Pancreas (tissue), 10 donors: ENCODE results near the gene KIF21B. TPM values are rescaled to one million over a fixed set of nuclear protein-coding genes. Genes with fewer than 3 reads are reported as not detected.

Source experiments
- ATAC-seq, 4 donors: fragments of 200-7000 bp; cut with Tn5 transposase; one replicate each; pipeline versions ENCODE4 v1.8.0 to v1.9.1; 2020; ENCODE audit warnings: mild to moderate bottlenecking in 4 of 4, moderate library complexity in 4 of 4
- DNase-seq, 6 donors: peaks; one replicate each; pipeline ENCODE4 v3.0.0-alpha.2; 2020
- FAIRE-seq: peaks from 2 replicates; lab custom pipeline; 2012; peaks lifted over from hg19 to GRCh38; lab: Jason Lieb, UNC
- H3K27ac ChIP-seq, 4 donors: fragments of 200-600 bp; sonication (generic); 1 replicate in 3 of 4; 2 replicates in 1 of 4; pipeline versions ENCODE4 v1.5.0 to v1.8.0; 2020
- H3K27me3 ChIP-seq, 4 donors: fragments of 200-600 bp; one replicate each; pipeline ENCODE4 v1.8.0; 2021
- H3K36me3 ChIP-seq, 3 donors: fragments of 200-600 bp; sonication (generic) in 1 of 3; one replicate each; pipeline versions ENCODE4 v1.5.0 to v1.8.0; 2020 to 2021
- H3K4me1 ChIP-seq, 3 donors: fragments of 200-600 bp; one replicate each; pipeline ENCODE4 v1.8.0; 2021
- H3K4me3 ChIP-seq, 4 donors: fragments of 200-600 bp; sonication (generic) in 2 of 4; one replicate each; pipeline versions ENCODE4 v1.5.0 to v1.8.0; 2020 to 2021
- H3K9me3 ChIP-seq, 4 donors: fragments of 200-600 bp; one replicate each; pipeline ENCODE4 v1.8.0; 2021
- WGBS, 2 donors: extraction: QIAGEN DNeasy Blood & Tissue Kit; methylation state at CpG; one replicate each; pipeline ENCODE4 v1.1.7; 2013; 5-methylcytosine and 5-hydroxymethylcytosine counted together
- intact Hi-C, 3 donors: fragments of 100-400 bp; cut with DNase I; formaldehyde crosslinking; loops; one replicate each; pipeline versions ENCODE4 v1.11.1 to v1.14.2; 2022
- polyA plus RNA-seq, 2 donors: library from polyadenylated mRNA; stranded (reverse); fragments of 200-250 nt; gene quantifications; one replicate each; pipeline ENCODE4 v1.2.3, GENCODE V29; 2013
- total RNA-seq, 6 donors: library from RNA; stranded (reverse); fragmentation: NEBNext Ultra II Directional in 4 of 6; extraction: Animal tissue kit (Norgen Biotek cat#: 25700) in 4 of 6; gene quantifications; one replicate each; pipeline versions ENCODE4 v1.2.1 to v1.2.4, GENCODE V29; 2021 to 2023
- TF ChIP-seq, protein P1 (sequence below), 4 donors: fragments of 200-600 bp; sonication (generic) in 3 of 4; IDR thresholded peaks; one replicate each; pipeline versions ENCODE4 v1.5.0 to v1.8.0; 2021; ENCODE audit warnings: antibody characterized with exemption in 4 of 4
- donor health status: healthy with polysubstance abuse.
- donor health status: DM: no; HTN: no; CAD: no; lungs with moderate emphysema.
- donor health status: DM: no; HTN: no; CAD: no.
- donor health status: control.
- donor health status: control.
- donor health status: Bipolar disorder and iron deficiency.
- donor health status: DM: yes; HTN: yes; CAD: no.
- donor health status: DM: no; HTN: no; CAD: no.
- donor health status: DM: no; HTN: no; CAD: no.
- donor health status: DM: yes; HTN: yes; CAD: no.

KIF21B gene
- total and polyA plus RNA-seq, 8 donors = 0.51 to 2.5 (median 0.93) TPM

DNA sequence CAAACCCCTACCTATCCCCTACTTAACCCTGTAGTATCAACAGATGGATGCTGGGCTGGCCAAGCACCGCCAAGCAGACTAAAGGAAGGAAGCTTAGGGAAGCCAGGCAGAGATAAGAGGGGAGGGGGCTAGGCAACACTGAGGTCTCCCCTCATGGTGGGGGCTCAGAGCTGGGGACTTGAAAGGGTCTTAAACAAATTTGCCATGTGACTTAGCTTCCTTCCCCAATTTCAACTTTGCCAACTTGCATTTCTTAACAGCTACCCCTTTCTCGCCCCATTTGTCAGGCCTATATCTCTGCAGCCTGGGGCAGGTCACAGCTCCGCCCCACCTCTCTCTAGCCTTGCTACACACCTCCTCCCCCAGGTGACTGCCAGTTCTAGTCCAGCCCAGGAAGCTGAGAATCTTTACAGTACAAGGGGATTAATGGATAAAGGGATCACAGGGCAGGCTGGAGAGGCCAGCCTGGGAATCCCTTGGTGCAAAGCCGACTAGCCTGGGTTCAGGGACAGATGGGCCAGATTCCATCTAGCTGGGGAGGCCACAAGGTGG is 3.4 kb downstream of the KIF21B start:
- Histone ChIP-seq H3K4me3 (no peak overlapping the region), H3K4me1 (peaks cover 0 to 4% (median 0%) of the 10 kb centered on the region in 3 donors), H3K36me3 (no peaks in the 10 kb centered on the region), H3K9me3 (no peaks in the 10 kb centered on the region), H3K27ac (peak overlapping the region in 1 of 4 donors; percentile 12), H3K27me3 (no peaks in the 10 kb centered on the region)
- ATAC-seq = peak in 1 of 4 donors; percentile 17
- FAIRE-seq = no peak
- 62 to 86% methylated on average over 4 of the region's 4 CpGs for WGBS, 2 donors
- TF ChIP-seq, protein P1, sequence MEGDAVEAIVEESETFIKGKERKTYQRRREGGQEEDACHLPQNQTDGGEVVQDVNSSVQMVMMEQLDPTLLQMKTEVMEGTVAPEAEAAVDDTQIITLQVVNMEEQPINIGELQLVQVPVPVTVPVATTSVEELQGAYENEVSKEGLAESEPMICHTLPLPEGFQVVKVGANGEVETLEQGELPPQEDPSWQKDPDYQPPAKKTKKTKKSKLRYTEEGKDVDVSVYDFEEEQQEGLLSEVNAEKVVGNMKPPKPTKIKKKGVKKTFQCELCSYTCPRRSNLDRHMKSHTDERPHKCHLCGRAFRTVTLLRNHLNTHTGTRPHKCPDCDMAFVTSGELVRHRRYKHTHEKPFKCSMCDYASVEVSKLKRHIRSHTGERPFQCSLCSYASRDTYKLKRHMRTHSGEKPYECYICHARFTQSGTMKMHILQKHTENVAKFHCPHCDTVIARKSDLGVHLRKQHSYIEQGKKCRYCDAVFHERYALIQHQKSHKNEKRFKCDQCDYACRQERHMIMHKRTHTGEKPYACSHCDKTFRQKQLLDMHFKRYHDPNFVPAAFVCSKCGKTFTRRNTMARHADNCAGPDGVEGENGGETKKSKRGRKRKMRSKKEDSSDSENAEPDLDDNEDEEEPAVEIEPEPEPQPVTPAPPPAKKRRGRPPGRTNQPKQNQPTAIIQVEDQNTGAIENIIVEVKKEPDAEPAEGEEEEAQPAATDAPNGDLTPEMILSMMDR (IDR thresholded peaks at IDR 0.05) = no peak
- intact Hi-C loops = no loop called here
- no peak for DNase-seq

DNA sequence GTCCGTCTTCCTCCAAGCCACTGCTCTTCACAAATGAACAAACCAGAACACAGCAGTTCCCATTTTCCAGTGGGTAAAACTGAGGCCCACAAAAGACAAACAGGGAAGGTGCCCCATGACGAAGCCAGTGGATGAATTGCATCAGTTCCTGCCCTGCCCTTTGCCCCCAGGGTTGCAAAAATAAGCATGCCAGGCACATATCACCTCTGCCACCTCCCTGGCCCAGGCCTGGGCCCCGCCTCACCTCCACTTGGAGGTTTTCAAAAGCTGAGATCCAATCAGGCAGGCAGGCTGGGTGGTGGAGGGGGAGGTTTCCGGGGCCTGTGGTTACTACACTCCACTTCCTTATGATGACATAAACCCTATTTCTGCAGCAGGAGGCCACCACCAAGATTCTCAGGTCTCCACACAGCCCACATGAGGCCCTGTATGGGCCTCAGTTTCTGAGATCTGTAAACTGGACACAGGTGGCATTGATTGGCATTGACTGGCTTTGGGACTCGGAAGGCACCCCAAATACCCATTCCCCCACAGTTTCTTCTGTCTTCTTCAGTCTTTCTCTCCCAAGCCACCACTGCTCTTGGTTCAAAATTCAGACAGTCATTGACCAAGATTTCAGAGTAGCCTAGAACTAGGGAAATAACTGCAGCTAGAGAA is 4.1 kb downstream of the KIF21B start:
- no peak overlapping the region for H3K4me3 ChIP-seq
- H3K9me3 ChIP-seq = no peaks in the 10 kb centered on the region
- no peaks in the 10 kb centered on the region for H3K27me3 ChIP-seq
- H3K27ac ChIP-seq = peak overlapping the region in 1 of 4 donors; percentile 12
- DNase-seq (peak in 3 of 6 donors; percentile 48 to 57 (median 55)), FAIRE-seq (no peak), ATAC-seq (peak; percentile 37 to 49 (median 38))
- TF ChIP-seq, protein P1 (IDR thresholded peaks at IDR 0.05) = no peak
- intact Hi-C loops = no loop called here
- WGBS, 2 donors = 77 to 78% methylated on average over 5 of the region's 5 CpGs
- no peaks in the 10 kb centered on the region for H3K36me3 ChIP-seq
- H3K4me1 ChIP-seq = peaks cover 0 to 4% (median 0%) of the 10 kb centered on the region in 3 donors

DNA sequence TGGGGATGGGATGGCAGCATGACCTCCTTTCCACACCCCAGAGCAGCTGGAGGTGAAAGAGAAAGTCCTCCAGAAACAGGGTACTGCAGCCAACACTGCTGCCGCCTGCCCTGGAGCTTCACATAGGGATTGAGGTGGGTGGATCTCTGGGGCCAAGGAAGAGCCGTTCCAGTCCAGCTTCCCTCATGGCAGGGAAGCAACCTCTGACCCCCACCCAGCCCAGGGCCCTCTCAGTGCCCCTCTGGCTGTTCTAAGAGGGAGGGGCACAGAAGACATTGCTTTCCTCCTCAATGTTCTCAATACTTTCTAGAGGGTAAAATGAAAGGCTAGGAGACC is 5.7 kb downstream of the KIF21B start:
- no peaks in the 10 kb centered on the region for H3K9me3 ChIP-seq
- no peaks in the 10 kb centered on the region for H3K27me3 ChIP-seq
- DNase-seq = no peak
- no peak overlapping the region for H3K27ac ChIP-seq
- H3K36me3 ChIP-seq = no peaks in the 10 kb centered on the region
- H3K4me1 ChIP-seq = peaks cover 0 to 4% (median 0%) of the 10 kb centered on the region in 3 donors
- no peak for ATAC-seq
- 86 to 93% methylated on average over 2 of the region's 2 CpGs for WGBS, 2 donors
- TF ChIP-seq, protein P1 (IDR thresholded peaks at IDR 0.05) = no peak
- intact Hi-C loops = no loop called here
- no peak overlapping the region for H3K4me3 ChIP-seq
- FAIRE-seq = no peak

DNA sequence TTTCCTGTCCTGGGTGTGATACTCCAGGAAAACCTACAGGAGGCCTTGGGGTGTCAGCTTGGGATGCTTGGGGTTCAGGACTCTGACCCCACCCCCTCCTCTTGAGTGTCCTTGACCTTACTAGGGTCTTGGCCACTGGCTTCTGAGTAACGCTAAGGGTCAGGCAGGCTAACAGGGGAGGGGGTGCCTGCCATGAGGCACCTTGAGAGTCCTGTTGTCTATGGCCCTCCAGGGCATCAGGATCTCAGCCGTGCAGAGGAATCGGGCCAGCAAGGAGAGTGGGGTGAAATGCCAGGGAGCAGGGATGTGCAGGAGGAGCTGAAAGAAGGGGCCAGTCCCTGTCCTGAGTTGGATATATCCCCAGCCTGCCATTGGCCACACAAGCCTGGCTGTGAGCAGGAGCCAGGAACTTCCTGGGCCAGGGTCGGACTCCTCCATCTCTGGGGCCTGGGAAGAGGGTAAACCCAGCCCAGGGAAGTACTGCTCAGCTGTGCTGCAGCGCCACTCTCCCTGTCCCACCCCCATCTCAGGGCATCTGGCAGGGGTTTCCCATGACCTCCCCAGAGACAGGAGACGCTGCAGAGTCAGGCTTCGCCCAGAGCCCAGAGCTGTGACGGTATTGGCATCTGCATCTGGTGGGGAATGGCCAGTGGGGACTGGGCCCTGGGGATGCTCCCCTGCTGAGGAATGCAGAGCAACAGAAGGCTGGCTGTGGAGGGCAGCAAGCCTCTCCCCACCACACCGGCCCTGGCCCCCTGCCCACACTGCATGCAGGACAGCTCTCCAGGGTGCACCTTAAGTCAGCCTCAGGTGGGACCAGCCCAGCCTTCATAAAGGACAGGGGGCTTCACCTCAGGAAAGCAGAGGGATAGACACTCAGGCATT is 6.3 kb downstream of the KIF21B start:
- Histone ChIP-seq H3K36me3 (no peaks in the 10 kb centered on the region), H3K9me3 (no peaks in the 10 kb centered on the region), H3K27ac (no peak overlapping the region), H3K4me1 (peaks cover 0 to 4% (median 0%) of the 10 kb centered on the region in 3 donors), H3K4me3 (no peak overlapping the region), H3K27me3 (no peaks in the 10 kb centered on the region)
- intact Hi-C loops = no loop called here
- FAIRE-seq (no peak), DNase-seq (no peak), ATAC-seq (no peak)
- 86 to 91% methylated on average over 9 of the region's 9 CpGs for WGBS, 2 donors
- TF ChIP-seq, protein P1 (IDR thresholded peaks at IDR 0.05) = no peak
